Measurements from ENCODE around the gene DNASE1L2.

DNA sequence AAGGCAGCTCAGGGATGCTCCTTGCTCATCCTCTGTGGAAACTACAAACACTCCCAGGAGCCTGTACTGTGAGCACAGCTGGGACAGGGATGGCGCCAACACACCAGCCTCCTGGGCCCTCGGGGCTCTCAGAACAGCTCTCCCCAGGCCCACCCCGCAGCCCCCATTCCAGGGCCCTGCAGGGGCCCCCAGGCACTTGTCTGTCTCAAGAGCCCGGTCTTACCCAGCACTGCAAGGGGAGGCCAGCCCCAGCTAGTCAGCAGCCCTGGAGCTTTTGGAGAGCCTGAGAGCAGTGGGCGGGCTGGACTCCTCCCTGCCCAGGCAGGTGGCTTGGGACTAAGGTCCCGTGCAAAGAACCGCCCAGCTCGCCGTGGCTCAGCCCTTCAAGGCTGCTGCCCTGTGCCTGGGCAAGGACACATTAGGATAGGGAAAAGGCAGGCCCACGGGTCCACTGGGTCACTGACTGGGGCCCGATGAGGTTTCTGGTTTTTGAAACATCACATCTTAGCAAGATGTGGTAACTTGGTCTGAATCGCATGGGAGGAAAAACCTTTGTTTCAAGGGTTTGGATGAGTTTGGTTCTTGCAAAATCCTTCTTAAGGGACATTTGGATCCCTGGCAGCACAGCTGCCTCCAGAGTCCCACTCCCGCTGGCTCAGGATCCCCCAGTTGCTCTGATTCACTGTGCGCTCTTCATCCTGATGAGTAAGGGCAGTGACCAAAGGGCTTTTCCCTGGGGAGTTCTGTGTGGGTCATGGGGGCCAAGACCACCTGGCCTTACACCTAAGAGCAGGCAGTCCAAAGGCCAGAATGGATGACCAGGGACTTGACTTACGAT is 2.8 kb downstream of the DNASE1L2 start:
- TF ChIP-seq POLR2A (IDR thresholded peaks at IDR 0.05) (no peak), CTCF (IDR thresholded peaks at IDR 0.05) (no peak)

Measured in thyroid gland (tissue), 4 donors.